Fibroblast of lung (primary cell): ENCODE data around the gene SYT14. TPM values are rescaled to one million over a fixed set of nuclear protein-coding genes. Genes with fewer than 3 reads are reported as not detected.
"Not testable (repeated sequence)": the region's sequence is repeated elsewhere in the genome, so short reads cannot be mapped to it uniquely, and the experiment has no call there.

ENCODE experiments used
- DNase-seq, 2 donors: peaks; one replicate each; pipeline versions ENCODE4 v3.0.0 to v3.0.0-alpha.2; 2010; ENCODE audit warnings: low read depth in 2 of 2
- H2AFZ ChIP-seq: 2 replicates; pipeline ENCODE4 v1.5.1; 2012; ENCODE audit warnings: low read length, control low read depth, inconsistent platforms
- H3K27ac ChIP-seq: 2 replicates; pipeline ENCODE4 v1.5.1; 2011; ENCODE audit warnings: low read length, control low read depth; ENCODE audit not compliant: insufficient read depth
- H3K27me3 ChIP-seq: 2 replicates; pipeline ENCODE4 v1.5.1; 2011; ENCODE audit warnings: mild to moderate bottlenecking, low read length; ENCODE audit not compliant: control insufficient read depth, insufficient read depth
- H3K36me3 ChIP-seq: 2 replicates; pipeline ENCODE4 v1.5.1; 2011; ENCODE audit warnings: low read length; ENCODE audit not compliant: control insufficient read depth, insufficient read depth
- H3K4me1 ChIP-seq: 2 replicates; pipeline ENCODE4 v1.5.1; 2011; ENCODE audit warnings: low read length; ENCODE audit not compliant: control insufficient read depth, insufficient read depth; ENCODE audit errors: extremely low read depth
- H3K4me2 ChIP-seq: 2 replicates; pipeline ENCODE4 v1.5.1; 2011; ENCODE audit warnings: low read length, control low read depth; ENCODE audit not compliant: insufficient read depth; ENCODE audit errors: extremely low read depth
- H3K4me3 ChIP-seq, 4 experiments: fragments of 200-600 bp in 1 of 4; sonication (generic) in 1 of 4; replicated peaks in 1 of 4; 2 replicates each; pipeline ENCODE4 v1.5.1; 2011 to 2016; ENCODE audit warnings: low read length in 4 of 4, low read depth in 3 of 4, mild to moderate bottlenecking in 3 of 4, control low read depth in 2 of 4, inconsistent platforms in 1 of 4, mixed read lengths in 1 of 4; ENCODE audit not compliant: insufficient read depth in 1 of 4; ENCODE audit errors: control extremely low read depth in 1 of 4
- H3K79me2 ChIP-seq: 2 replicates; pipeline ENCODE4 v1.5.1; 2012; ENCODE audit warnings: mild to moderate bottlenecking, low read length, inconsistent platforms; ENCODE audit not compliant: control insufficient read depth, insufficient read depth
- H3K9ac ChIP-seq: 2 replicates; pipeline ENCODE4 v1.5.1; 2011; ENCODE audit warnings: mild to moderate bottlenecking, low read length, control low read depth; ENCODE audit not compliant: insufficient read depth
- H3K9me3 ChIP-seq: 2 replicates; pipeline ENCODE4 v1.5.1; 2012; ENCODE audit warnings: low read depth, low read length; ENCODE audit not compliant: control insufficient read depth, insufficient read depth
- H4K20me1 ChIP-seq: 2 replicates; pipeline ENCODE4 v1.5.1; 2011; ENCODE audit warnings: low read length; ENCODE audit not compliant: control insufficient read depth, insufficient read depth; ENCODE audit errors: extremely low read depth
- EZH2 ChIP-seq: IDR thresholded peaks from 2 replicates; pipeline ENCODE4 v1.5.1; 2012; ENCODE audit warnings: low read length, control low read depth, mild to moderate bottlenecking; ENCODE audit errors: missing control alignments
- polyA plus RNA-seq, 2 donors: library from polyadenylated mRNA; depleted of rRNA in 1 of 2; stranded (reverse) in 1 of 2; unstranded in 1 of 2; fragments of >200 nt; gene quantifications; 2 replicates each; pipeline ENCODE4 v1.2.1, GENCODE V29; 2011 to 2012; ENCODE audit warnings: missing spikeins in 1 of 2
- total RNA-seq: library from RNA; depleted of rRNA; stranded (reverse); fragments of >200 nt; gene quantifications from 2 replicates; pipeline ENCODE4 v1.2.1, GENCODE V29; 2014
- TF ChIP-seq, protein P1 (sequence below), 2 donors: IDR thresholded peaks in 1 of 2; conservative IDR thresholded peaks in 1 of 2; 1 replicate in 1 of 2; 2 replicates in 1 of 2; pipeline ENCODE4 v1.5.1; 2011 to 2012; ENCODE audit warnings: low read length in 2 of 2, control low read depth in 1 of 2, inconsistent platforms in 1 of 2, low read depth in 1 of 2, mild to moderate bottlenecking in 1 of 2

SYT14 gene
- total and polyA plus RNA-seq, 2 donors (not counting 1 experiment from before 2014, with no cell fraction given), result 0.84 to 0.99 TPM

DNA sequence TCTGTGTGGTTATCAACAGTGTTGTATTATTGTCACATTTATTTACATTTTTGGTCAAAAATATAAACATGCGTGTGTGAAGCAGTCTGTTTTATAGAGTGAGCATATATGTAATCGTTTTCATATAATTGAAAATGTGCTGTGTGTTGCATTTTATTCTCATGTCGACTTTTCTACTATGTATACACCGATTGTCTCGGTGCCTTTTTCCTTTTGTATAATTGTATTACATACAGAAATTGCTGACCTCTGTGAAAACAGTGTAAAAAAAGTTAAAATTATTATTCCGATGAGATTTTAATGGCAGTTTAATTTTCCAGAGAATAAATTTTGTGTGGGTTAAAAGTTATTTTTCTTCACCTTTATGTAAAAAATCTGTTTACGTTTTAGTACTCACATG, 232.2 kb downstream of the SYT14 start:
- Histone ChIP-seq H3K4me1 (no peaks in the 10 kb centered on the region), H3K27ac (no peak overlapping the region), H3K9ac (no peak overlapping the region), H3K79me2 (no peaks in the 10 kb centered on the region), H3K9me3 (no peaks in the 10 kb centered on the region), H3K27me3 (no peaks in the 10 kb centered on the region), H4K20me1 (no peaks in the 10 kb centered on the region), H3K4me2 (no peak overlapping the region), H2AFZ (no peak overlapping the region), H3K36me3 (no peaks in the 10 kb centered on the region), H3K4me3 (no peak overlapping the region)
- TF ChIP-seq, protein P1, sequence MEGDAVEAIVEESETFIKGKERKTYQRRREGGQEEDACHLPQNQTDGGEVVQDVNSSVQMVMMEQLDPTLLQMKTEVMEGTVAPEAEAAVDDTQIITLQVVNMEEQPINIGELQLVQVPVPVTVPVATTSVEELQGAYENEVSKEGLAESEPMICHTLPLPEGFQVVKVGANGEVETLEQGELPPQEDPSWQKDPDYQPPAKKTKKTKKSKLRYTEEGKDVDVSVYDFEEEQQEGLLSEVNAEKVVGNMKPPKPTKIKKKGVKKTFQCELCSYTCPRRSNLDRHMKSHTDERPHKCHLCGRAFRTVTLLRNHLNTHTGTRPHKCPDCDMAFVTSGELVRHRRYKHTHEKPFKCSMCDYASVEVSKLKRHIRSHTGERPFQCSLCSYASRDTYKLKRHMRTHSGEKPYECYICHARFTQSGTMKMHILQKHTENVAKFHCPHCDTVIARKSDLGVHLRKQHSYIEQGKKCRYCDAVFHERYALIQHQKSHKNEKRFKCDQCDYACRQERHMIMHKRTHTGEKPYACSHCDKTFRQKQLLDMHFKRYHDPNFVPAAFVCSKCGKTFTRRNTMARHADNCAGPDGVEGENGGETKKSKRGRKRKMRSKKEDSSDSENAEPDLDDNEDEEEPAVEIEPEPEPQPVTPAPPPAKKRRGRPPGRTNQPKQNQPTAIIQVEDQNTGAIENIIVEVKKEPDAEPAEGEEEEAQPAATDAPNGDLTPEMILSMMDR (conservative IDR thresholded peaks at IDR 0.05 in 1 of 2, IDR thresholded peaks at IDR 0.05 in 1 of 2; ENCODE audit: low read depth in 1 of 2, low read length in 2 of 2), result no peak
- peak in 1 of 2 donors; percentile 18 for DNase-seq

DNA sequence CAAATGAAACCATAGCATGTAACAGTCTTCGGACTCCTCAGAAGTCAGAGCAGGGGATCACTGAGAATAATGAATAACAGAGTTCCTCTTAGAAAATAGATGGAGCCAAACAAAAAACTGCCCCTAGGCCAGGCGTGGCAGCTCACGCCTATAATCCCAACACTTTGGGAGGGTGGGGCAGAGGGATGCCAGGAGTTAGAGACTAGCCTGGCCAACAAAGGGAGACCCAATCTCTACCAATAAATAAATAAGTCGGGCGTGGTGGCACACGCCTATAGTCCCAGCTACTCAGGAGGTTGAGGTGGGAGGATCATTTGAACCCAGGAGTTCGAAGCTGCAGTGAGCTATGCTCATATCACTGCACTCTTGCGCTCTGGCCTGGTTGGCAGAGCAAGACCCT, 236.1 kb downstream of the SYT14 start:
- Histone ChIP-seq H3K4me1 (no peaks in the 10 kb centered on the region), H2AFZ (no peak overlapping the region), H3K79me2 (no peaks in the 10 kb centered on the region), H3K9me3 (no peaks in the 10 kb centered on the region), H3K36me3 (no peaks in the 10 kb centered on the region), H3K27ac (no peak overlapping the region), H3K4me2 (no peak overlapping the region), H3K4me3 (no peak overlapping the region), H4K20me1 (no peaks in the 10 kb centered on the region), H3K9ac (no peak overlapping the region), H3K27me3 (no peaks in the 10 kb centered on the region)
- DNase-seq, result no peak
- TF ChIP-seq, protein P1 (conservative IDR thresholded peaks at IDR 0.05 in 1 of 2, IDR thresholded peaks at IDR 0.05 in 1 of 2; ENCODE audit: low read depth in 1 of 2, low read length in 2 of 2), result no peak
- no peak for TF ChIP-seq EZH2

DNA sequence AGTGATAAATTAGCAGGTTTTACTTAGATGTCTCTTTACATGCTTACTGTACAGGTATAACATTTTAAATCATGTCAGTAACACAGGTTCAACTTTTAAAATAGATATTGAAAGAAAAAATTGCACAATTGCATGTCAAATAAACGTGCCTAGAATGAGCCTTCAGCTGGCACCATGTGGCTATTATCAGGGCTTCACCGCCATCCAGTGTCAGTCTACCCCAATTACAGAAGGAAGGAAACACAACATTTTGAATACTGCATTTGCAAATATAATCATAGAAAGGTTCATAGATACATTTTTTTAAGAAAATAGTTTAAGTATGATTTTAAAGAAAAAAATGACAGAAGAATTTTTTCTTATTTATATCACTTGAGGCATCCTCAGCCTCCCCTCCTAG, 247.0 kb downstream of the SYT14 start:
- Histone ChIP-seq H3K4me1 (no peaks in the 10 kb centered on the region), H3K4me2 (no peak overlapping the region), H3K36me3 (no peaks in the 10 kb centered on the region), H3K27ac (no peak overlapping the region), H3K27me3 (no peaks in the 10 kb centered on the region), H3K9me3 (no peaks in the 10 kb centered on the region), H3K4me3 (no peak overlapping the region), H2AFZ (no peak overlapping the region), H4K20me1 (no peaks in the 10 kb centered on the region), H3K79me2 (no peaks in the 10 kb centered on the region), H3K9ac (no peak overlapping the region)
- TF ChIP-seq, protein P1 (conservative IDR thresholded peaks at IDR 0.05 in 1 of 2, IDR thresholded peaks at IDR 0.05 in 1 of 2; ENCODE audit: low read depth in 1 of 2, low read length in 2 of 2), result no peak
- no peak for TF ChIP-seq EZH2
- no peak for DNase-seq

DNA sequence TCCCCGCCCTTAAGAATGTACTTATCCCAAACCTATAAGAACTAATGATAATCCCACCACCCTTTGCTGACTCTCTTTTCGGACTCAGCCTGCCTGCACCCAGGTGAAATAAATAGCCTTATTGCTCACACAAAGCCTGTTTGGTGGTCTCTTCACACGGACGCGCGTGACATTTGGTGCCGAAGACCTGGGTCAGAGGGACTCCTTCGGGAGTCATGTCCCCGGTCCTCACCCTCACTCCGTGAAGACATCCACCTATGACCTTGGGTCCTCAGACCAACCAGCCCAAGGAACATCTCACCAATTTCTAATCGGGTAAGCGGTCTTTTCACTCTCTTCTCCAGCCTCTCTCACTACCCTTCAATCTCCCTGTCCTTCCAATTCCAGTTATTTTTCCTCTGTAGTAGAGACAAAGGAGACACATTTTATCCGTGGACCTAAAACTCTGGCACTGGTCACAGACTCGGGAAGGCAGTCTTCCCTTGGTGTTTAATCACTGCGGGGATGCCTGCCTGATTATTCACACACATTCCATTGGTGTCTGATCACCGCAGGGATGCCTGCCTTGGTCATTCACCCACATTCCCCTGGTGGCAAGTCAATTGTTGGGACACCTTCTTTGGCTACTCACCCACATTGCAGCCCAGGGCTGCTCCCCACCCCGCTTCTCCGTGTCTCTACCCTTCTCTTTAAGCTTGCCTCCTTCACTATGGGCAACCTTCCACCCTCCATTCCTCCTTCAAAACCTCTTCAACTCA, 250.0 kb downstream of the SYT14 start:
- H3K27ac ChIP-seq, H4K20me1 ChIP-seq, H3K4me3 ChIP-seq, H3K36me3 ChIP-seq, H3K9ac ChIP-seq, H3K4me1 ChIP-seq, H3K9me3 ChIP-seq, H2AFZ ChIP-seq, H3K4me2 ChIP-seq, H3K27me3 ChIP-seq, H3K79me2 ChIP-seq: not testable (repeated sequence)
- peak in 1 of 2 donors; percentile 85 for DNase-seq
